NCI-H146 (cell line): ENCODE data around the gene EMILIN3.

Experiments
- DNase-seq: peaks from one replicate; lab custom pipeline; 2025; lab: John Stamatoyannopoulos, UW

The EMILIN3 gene

DNA sequence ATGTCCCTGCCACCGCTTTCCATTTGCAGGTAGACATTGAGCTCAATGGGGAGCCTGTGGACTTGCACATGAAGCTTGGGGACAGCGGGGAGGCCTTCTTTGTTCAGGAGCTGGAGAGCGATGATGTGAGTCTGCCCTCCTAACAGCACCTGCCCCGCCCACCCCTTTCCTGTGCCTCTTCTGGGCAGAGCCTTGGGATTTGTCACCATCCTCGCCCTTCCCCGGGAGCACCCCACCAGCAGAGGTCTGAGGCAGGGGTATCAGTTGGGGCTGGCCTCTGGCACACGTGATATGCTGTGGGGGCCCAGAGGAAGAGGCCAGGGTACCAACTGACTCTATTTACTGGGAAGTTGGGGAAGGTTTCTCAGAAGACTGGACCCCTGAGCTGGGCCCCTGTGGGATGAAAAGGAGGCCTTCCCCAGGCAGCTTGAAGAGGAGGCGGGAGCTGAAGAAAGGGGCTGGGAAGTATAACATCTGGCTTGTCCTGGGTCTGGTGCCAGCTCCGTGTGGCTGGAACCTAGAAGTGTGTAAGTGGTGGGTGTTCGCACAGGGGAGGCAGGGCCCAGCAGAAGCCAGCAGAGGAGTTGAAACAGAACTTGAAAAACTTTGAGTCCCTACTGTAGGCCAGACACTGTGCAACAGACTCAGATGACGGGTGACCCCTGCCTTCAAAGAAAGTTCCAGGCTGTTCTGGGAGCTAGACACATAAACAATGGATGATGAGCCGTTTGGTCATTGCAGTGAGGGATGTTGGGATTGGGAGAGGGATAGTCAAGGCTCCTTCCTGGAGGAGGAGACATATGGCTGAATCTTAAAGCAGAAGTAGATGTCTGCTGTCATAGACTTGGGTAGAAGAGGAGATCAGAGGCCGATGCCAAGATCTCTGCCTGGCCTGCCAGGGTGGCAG, 18.8 kb downstream of the EMILIN3 start:
- DNase-seq = no peak

DNA sequence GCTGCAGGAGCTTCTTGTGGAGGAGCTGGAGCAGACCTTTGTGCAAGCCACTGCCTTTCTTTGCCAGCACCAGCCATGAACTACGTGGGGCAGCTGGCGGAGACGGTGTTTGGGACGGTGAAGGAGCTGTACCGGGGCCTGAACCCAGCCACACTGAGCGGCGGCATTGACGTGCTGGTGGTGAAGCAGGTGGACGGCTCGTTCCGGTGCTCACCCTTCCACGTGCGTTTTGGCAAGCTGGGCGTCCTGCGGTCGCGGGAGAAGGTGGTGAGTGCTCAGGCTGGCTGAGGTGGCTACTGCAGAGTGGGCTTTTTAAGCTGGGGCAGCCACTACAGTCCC, 20.9 kb downstream of the EMILIN3 start:
- no peak for DNase-seq

- no peak for DNase-seq
These were observed 21.5 kb downstream of the EMILIN3 start for GRCh38 chr20:41344938-41345728.

GRCh38 chr20:41344477-41344876, 22.1 kb downstream of the EMILIN3 start:
- DNase-seq = no peak

- DNase-seq = no peak
These were observed 23.8 kb downstream of the EMILIN3 start for GRCh38 chr20:41342474-41343464.

DNA sequence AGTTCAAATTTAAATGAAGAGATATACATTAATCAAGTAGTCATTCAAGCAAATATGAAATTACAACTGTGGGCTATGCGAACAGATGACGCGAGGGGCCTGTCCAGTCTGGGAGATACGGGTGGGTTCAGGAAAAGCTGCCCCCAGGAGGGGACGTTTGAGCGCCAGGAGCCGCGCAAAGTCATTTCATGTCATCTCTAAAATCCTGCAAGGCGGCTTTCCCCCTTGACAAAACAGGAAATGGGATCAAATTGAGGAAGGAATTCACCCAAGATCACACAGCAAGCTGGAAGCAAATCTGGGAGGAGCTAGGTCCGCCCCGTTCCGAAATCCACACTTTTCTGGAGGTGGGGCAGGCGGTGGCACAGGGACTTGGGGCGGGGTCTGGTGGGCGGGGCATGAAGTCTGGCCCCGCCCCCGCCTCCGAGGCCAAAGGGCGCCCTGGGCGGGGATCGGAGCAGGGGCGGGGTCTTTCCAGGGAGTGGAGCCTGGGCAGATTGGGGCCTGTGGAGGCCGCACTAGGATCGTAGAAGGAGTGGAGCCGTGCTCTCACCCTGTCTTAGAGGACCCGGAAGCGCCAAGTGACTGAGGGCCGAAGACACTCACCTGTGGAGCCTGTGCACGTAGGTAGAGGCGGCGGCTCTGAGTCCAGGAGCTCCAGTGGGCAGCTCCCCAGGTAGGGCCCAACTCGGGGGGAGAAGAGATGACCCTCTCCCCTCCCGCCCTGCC, 26.1 kb downstream of the EMILIN3 start, which contains the start of gene LPIN3:
TSS of gene LPIN3 (plus strand) at position 495 of the 729 bp plus-strand sequence. CDS start 4,983 bp downstream, outside the sequence.
- peak; percentile 93 for DNase-seq

GRCh38 chr20:41339957-41340326, 26.7 kb downstream of the EMILIN3 start:
- peak; percentile 95 for DNase-seq

DNA sequence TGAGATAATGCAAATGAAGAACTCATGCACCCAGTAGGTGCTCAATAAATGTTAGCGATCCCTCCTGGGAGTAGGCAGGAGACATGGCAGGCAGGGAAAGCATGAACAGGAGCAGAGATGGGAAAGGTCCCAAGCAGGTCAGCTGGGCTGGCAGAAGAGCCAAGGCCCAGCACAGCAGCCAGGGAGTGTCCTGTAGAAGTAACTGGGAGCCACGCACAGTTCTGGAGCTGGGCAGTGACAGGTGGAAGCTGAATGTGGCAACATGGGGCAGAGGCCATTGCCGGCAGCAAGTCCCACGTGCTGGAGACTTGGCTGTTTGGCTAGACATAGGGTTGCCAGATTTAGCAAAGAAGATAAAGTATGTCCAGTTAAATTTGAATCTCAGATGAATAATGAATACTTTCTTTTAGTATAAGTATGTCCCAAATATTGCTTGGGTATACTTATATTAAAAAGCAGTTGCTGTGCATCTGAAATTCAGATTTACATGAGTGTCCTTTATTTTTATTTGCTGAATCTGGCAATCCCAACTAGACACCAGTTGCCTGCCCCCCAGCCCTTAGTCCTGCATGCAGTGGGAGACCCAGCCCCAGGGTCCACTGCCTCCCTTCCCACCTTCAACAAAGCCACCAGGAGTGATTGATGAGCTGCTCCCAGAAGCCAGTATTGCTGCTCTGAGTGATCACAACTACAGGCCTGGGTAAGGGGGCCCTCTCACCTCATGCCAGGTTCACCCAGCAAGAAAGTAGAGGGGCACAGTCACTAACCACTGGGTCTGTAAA, 29.7 kb downstream of the EMILIN3 start:
- no peak for DNase-seq

DNA sequence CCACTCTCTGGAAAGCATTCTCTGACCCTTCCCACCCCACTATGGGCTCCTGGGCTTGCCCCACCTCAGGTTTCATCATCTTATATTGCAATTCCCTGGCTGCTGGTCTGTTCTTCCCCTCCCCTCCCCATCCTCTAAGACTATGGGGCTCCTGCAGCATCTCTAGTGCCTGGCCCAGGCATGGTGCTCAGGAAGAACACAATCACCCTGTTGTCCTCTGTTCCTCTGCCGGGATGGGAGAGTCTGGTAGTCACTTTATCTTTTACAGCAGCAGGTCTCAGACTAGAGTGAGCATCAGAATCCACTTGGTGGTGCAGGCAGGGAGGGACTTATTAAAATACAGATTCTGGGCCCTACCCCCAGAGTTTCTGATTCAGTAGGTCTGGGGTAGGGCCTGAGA, 31.0 kb downstream of the EMILIN3 start:
- no peak for DNase-seq

- no peak for DNase-seq
These were observed 31.9 kb downstream of the EMILIN3 start for GRCh38 chr20:41334443-41335421.

DNA sequence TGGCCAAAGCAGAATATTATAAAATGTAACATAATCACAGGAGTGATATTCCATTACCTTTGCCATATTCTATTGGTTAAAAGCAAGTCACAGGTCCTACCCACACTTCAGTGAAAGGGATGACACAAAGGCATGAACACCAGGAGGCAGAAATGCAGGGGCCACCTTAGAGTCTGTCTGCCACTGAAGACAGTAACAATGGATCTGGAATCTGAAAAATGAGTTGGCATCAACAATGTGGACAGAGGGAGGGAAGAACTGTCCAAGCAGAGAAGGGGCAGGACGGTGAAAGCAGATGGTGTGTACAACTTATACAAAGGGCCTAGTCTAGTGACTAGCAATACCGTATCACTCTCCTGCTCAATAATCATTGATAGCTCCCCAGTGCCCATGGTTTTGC, 32.6 kb downstream of the EMILIN3 start:
- DNase-seq = no peak

DNA sequence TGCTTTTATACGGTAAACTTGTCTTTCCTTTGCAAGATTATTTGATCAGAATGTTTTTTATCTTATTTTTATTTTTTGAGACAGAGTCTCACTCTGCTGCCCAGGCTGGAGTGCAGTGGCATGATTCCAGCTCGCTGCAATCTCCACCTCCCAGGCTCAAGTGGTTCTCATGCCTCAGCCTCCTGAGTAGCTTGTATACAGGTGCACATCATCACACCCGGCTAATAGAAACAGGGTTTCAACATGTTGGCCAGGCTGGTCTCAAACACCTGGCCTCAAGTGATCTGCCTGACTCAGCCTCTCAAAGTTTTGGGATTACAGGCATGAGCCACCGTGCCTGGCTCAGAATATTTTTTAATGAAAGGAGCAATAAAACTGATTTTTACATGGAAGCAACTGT, 34.9 kb downstream of the EMILIN3 start:
- DNase-seq = no peak

GRCh38 chr20:41330941-41331340, 35.7 kb downstream of the EMILIN3 start:
- no peak for DNase-seq

- DNase-seq = no peak
These were observed 36.3 kb downstream of the EMILIN3 start for GRCh38 chr20:41330343-41330720.

DNA sequence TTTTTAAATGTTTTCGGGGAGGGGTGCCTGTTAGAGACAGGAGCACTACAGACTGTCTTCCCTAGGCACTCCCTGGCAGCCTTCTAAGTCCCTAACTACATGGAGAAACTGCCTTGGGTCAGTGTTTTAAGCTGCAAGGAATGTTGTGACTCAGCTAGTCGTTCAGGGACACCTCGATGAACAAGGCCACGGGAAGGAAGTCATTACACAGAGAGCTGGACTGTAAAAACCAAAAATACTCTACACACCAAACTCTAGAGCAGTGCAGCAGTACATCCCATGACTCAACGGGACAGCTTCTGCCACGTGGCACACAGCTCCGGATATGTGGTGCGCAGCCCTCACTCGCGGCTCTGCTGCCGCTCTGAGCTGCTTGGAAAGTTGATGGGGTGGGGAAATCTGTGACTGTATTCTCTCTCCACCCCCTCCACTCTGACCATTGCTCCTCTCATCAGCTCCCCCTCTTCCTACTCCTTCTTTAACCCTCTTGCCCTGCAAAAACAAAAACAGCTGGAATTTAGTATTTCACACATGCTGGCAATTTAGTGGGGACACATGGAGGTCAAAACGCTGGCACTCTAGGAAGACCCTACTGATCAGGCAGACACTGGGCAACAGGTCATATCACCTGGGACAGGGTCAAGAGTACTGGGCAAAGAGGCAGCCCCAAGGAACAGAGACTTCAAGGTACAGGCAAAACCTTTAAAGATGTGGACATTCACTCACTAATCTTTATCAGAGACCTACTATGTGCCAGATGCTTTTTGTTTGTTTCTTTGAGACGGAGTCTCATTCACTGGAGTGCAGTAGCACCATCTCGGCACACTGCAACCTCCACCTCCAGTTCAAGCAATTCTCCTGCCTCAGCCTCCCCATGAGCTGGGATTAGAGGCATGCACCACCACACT, 36.9 kb downstream of the EMILIN3 start:
- DNase-seq = no peak

- DNase-seq = no peak
These were observed 39.4 kb downstream of the EMILIN3 start for GRCh38 chr20:41327178-41327577.

DNA sequence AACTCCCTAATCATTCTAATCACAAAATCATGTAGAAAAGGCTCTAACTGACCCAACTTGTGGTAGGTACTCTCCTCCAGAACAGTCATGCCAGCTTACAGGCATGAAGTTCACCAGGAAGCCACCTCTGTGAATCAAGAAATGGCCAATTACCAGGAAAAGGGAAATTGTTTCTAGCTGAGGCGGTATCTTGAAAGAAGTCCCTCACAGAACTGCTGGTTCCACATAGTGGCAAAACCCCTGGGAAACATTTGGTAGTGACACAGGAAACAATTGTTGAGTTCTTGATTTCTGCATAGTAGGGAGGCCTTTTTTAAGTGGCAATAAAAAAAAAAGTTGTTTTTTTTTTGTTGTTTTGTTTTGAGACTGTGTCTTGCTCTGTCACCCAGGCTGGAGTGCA, 45.6 kb downstream of the EMILIN3 start:
- no peak for DNase-seq

GRCh38 chr20:41320441-41320840, 46.2 kb downstream of the EMILIN3 start:
- no peak for DNase-seq
